Measurements from ENCODE around the gene RPL5.

The RPL5 gene

DNA sequence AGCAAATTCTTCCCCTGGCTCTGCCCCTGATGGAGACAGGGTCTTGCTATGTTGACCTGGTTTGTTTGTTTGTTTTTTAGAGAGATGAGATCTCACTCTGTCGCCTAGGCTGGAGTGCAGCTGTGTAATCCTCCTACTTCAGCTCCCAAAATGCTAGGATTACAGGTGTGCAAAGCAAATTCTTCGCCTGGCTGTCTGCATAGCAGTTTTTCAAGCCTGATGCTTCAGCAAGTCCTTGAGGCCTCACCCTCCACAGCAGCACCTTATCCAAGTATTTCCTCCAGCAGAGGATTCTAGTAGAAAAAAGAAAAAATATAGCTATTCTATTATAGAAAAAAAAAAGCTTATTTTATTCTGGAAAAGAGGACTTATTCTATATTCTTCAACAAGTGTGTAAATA is 15.1 kb upstream of the RPL5 start:
- H3K4me3 ChIP-seq (IDR thresholded peaks at IDR 0.05; ENCODE audit: insufficient read depth, low read depth, low read length): no peak overlapping the region
- no peaks in the 10 kb centered on the region for H3K27me3 ChIP-seq (ENCODE audit: insufficient read depth, low read depth)
- no peaks in the 10 kb centered on the region for H3K36me3 ChIP-seq (ENCODE audit: insufficient read depth)
- TF ChIP-seq, protein P1, sequence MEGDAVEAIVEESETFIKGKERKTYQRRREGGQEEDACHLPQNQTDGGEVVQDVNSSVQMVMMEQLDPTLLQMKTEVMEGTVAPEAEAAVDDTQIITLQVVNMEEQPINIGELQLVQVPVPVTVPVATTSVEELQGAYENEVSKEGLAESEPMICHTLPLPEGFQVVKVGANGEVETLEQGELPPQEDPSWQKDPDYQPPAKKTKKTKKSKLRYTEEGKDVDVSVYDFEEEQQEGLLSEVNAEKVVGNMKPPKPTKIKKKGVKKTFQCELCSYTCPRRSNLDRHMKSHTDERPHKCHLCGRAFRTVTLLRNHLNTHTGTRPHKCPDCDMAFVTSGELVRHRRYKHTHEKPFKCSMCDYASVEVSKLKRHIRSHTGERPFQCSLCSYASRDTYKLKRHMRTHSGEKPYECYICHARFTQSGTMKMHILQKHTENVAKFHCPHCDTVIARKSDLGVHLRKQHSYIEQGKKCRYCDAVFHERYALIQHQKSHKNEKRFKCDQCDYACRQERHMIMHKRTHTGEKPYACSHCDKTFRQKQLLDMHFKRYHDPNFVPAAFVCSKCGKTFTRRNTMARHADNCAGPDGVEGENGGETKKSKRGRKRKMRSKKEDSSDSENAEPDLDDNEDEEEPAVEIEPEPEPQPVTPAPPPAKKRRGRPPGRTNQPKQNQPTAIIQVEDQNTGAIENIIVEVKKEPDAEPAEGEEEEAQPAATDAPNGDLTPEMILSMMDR (conservative IDR thresholded peaks at IDR 0.05; ENCODE audit: low read depth, low read length): no peak
- no peak overlapping the region for H3K9ac ChIP-seq
- H3K79me2 ChIP-seq (ENCODE audit: insufficient read depth, low read depth): no peaks in the 10 kb centered on the region
- H3K4me1 ChIP-seq (ENCODE audit: low read depth, poor library complexity, severe bottlenecking): no peaks in the 10 kb centered on the region
- H2AFZ ChIP-seq (ENCODE audit: low read depth): no peak overlapping the region
- no peaks in the 10 kb centered on the region for H4K20me1 ChIP-seq (ENCODE audit: insufficient read depth)
- H3K27ac ChIP-seq: no peak overlapping the region
- H3K4me2 ChIP-seq: no peak overlapping the region

DNA sequence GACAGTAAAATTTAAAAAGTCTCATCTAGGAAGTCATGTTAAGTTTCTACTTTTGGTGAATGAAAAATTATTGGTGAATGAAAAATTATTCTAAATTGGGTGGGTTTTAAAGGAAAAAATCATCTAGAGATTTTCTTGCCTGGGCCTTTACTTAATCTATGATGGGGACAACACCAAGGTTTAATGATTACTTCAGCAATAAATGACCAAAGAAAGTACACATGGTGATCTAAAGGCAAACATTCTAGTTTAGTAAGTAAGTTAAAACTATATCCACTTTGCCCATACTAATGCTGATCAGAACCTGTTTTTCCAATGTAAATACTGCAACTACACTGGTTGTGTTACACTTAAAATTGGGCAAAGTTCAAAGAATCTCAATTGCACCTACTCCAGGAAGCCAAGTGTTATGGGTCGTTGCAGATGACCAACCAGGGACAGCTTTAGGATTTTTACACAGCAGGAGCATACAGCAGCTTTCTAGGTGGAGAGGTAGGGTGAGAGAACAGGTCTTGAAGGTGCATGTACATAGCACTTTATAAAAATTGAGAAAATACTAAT is 14.6 kb upstream of the RPL5 start:
- TF ChIP-seq, protein P1 (conservative IDR thresholded peaks at IDR 0.05; ENCODE audit: low read depth, low read length): no peak
- H3K79me2 ChIP-seq (ENCODE audit: insufficient read depth, low read depth): no peaks in the 10 kb centered on the region
- H2AFZ ChIP-seq (ENCODE audit: low read depth): no peak overlapping the region
- H4K20me1 ChIP-seq (ENCODE audit: insufficient read depth): no peaks in the 10 kb centered on the region
- no peak overlapping the region for H3K4me3 ChIP-seq (IDR thresholded peaks at IDR 0.05; ENCODE audit: insufficient read depth, low read depth, low read length)
- no peaks in the 10 kb centered on the region for H3K36me3 ChIP-seq (ENCODE audit: insufficient read depth)
- no peaks in the 10 kb centered on the region for H3K4me1 ChIP-seq (ENCODE audit: low read depth, poor library complexity, severe bottlenecking)
- H3K27me3 ChIP-seq (ENCODE audit: insufficient read depth, low read depth): no peaks in the 10 kb centered on the region
- H3K4me2 ChIP-seq: no peak overlapping the region
- no peak overlapping the region for H3K27ac ChIP-seq
- H3K9ac ChIP-seq: no peak overlapping the region

DNA sequence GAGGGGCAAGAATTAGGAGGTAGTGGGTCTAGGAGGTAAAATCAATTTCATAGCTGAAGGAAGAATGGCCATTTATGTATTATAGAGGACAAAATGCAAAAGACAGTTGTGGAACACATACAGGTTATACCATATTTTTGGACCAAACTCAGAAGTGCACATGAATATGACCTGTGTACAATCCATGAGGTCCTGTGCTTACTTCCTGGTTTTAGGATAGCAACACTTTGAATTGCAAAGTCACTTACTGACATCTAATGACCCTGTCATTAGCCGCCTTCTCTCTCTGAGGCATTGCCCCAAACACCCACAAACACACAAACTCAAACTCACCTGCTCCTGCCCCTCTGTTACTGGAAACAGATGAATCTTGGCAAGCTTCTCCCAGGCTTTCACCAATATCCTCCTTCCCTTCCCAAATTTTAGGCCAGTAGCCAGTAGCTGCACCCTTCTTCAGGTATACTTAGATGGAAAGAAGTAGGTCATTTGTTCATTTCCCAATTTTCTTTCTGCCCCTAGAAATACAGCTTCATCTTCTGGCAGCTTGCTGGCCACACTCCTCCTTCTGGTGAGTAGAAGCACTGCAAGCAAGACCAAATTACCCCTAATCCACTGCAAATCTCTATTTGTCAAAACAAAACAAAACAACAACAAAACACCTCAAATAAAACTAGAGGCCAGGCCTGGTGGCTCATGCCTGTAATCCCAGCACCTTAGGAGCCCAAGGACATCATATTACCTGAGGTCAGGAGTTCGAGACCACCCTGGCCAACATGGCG is 13.7 kb upstream of the RPL5 start:
- Histone ChIP-seq H3K79me2 (ENCODE audit: insufficient read depth, low read depth) (no peaks in the 10 kb centered on the region), H2AFZ (ENCODE audit: low read depth) (peak overlapping the region; percentile 22; the same call in 1 of the 2 replicates), H3K4me2 (no peak overlapping the region), H3K27me3 (ENCODE audit: insufficient read depth, low read depth) (no peaks in the 10 kb centered on the region), H3K9ac (no peak overlapping the region), H3K4me3 (IDR thresholded peaks at IDR 0.05; ENCODE audit: insufficient read depth, low read depth, low read length) (no peak overlapping the region), H3K36me3 (ENCODE audit: insufficient read depth) (no peaks in the 10 kb centered on the region), H3K27ac (no peak overlapping the region), H4K20me1 (ENCODE audit: insufficient read depth) (no peaks in the 10 kb centered on the region), H3K4me1 (ENCODE audit: low read depth, poor library complexity, severe bottlenecking) (no peaks in the 10 kb centered on the region)
- TF ChIP-seq, protein P1 (conservative IDR thresholded peaks at IDR 0.05; ENCODE audit: low read depth, low read length): peak; percentile 67; the same call in 1 of the 2 replicates

DNA sequence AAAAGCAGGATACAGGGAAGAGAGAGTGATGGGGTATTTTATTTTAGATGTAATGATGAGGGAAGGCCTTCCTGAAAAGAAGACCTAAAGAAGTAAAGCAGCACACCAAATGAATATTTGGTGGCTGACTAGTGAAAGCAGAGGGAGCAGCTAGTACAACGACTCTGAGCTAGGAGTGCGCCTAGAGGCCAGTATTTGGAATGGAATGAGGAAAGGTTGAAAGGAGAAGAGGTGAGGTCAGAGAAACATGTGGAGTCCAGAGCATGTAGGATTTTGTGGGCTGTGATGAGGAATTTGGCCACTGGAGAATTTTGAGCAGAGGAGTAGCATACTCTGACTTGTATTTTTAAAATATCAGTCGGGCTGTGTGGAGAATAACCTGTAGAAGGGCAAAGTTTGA is 11.8 kb upstream of the RPL5 start:
- Histone ChIP-seq H2AFZ (ENCODE audit: low read depth) (no peak overlapping the region), H3K79me2 (ENCODE audit: insufficient read depth, low read depth) (no peaks in the 10 kb centered on the region), H3K27ac (no peak overlapping the region), H3K4me1 (ENCODE audit: low read depth, poor library complexity, severe bottlenecking) (no peaks in the 10 kb centered on the region), H3K27me3 (ENCODE audit: insufficient read depth, low read depth) (no peaks in the 10 kb centered on the region), H4K20me1 (ENCODE audit: insufficient read depth) (no peaks in the 10 kb centered on the region), H3K4me2 (no peak overlapping the region), H3K36me3 (ENCODE audit: insufficient read depth) (no peaks in the 10 kb centered on the region), H3K4me3 (IDR thresholded peaks at IDR 0.05; ENCODE audit: insufficient read depth, low read depth, low read length) (no peak overlapping the region), H3K9ac (no peak overlapping the region)
- TF ChIP-seq, protein P1 (conservative IDR thresholded peaks at IDR 0.05; ENCODE audit: low read depth, low read length): no peak
